ENCODE results near the gene AFDN.

DNA sequence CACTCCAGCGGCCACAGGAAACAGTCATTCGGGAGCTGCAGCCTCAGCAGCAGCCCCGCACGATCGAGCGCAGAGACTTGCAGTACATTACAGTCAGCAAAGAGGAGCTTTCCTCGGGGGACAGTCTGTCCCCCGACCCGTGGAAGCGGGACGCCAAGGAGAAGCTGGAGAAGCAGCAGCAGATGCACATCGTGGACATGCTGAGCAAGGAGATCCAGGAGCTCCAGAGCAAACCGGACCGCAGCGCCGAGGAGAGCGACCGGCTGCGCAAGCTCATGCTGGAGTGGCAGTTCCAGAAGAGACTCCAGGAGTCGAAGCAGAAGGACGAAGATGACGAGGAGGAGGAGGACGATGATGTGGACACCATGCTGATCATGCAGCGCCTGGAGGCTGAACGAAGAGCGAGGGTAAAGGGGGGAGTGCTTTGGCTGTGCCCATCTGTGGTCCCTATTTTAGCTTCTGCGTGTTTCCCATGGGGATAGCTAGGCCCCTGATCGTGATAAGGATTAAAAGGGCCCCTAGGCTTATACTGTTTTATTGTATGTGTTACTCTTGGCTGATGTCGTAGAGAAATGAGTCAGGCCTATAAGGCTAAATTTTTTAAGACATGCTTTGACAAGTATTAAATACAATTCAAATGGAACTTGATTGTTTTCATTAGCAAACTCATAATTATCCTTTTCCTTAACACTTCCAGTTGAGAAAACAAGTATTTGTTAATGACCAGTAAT is 125.2 kb downstream of the AFDN start:
- TF ChIP-seq, protein P1, sequence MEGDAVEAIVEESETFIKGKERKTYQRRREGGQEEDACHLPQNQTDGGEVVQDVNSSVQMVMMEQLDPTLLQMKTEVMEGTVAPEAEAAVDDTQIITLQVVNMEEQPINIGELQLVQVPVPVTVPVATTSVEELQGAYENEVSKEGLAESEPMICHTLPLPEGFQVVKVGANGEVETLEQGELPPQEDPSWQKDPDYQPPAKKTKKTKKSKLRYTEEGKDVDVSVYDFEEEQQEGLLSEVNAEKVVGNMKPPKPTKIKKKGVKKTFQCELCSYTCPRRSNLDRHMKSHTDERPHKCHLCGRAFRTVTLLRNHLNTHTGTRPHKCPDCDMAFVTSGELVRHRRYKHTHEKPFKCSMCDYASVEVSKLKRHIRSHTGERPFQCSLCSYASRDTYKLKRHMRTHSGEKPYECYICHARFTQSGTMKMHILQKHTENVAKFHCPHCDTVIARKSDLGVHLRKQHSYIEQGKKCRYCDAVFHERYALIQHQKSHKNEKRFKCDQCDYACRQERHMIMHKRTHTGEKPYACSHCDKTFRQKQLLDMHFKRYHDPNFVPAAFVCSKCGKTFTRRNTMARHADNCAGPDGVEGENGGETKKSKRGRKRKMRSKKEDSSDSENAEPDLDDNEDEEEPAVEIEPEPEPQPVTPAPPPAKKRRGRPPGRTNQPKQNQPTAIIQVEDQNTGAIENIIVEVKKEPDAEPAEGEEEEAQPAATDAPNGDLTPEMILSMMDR (conservative IDR thresholded peaks at IDR 0.05), result no peak
- TF ChIP-seq EZH2 (IDR thresholded peaks at IDR 0.05; ENCODE audit: low read depth), result no peak

All from PC-9 (cell line).